CD4-positive, alpha-beta T cell treated with Interleukin-4 for 1 hour (primary cell): ENCODE data around the gene NRGN.

Experiments used
- DNase-seq, 2 donors: peaks; one replicate each; pipeline ENCODE4 v3.0.0-alpha.2; 2020 to 2022

NRGN gene

GRCh38 chr11:124742555-124742954 lies 2.8 kb downstream of the NRGN start:
- no peak for DNase-seq

DNA sequence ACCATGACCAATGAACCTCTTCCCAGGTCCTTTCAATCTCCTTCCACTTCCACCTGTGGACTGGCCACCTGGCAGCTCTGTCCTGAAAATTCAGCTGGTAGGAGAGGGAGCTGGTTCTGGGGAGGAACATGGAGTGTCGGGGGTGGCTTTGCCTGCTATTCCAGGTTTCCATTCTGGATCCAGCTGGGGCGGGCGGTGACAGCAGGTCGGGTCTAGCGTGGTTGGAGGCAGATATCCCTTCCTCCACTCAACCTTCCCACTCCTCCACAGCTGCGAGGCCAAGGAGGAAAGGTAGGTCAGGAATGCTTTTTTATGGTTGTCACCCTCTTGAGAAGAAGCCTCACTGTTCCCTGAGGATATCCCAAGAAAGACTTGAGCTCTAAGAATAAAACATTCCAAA lies 3.3 kb downstream of the NRGN start:
- no peak for DNase-seq

DNA sequence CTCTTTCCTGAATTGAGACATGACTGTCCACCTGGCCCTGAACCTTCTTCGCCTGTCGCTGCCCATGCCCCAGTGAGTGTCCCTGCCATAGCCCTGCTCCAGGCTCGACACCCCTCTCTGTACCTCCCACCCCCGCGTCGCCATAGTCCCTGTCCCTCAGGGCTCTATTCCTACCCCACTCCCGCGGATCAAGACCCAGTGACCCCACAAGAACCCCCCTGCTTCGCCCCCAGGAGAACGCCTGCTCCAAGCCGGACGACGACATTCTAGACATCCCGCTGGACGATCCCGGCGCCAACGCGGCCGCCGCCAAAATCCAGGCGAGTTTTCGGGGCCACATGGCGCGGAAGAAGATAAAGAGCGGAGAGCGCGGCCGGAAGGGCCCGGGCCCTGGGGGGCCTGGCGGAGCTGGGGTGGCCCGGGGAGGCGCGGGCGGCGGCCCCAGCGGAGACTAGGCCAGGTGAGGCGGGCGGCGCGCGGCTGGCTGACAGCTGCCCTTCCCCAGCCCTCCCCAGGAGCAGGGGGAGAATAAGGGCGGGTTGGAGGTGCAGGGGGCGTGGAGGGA lies 5.6 kb downstream of the NRGN start:
- DNase-seq = no peak

DNA sequence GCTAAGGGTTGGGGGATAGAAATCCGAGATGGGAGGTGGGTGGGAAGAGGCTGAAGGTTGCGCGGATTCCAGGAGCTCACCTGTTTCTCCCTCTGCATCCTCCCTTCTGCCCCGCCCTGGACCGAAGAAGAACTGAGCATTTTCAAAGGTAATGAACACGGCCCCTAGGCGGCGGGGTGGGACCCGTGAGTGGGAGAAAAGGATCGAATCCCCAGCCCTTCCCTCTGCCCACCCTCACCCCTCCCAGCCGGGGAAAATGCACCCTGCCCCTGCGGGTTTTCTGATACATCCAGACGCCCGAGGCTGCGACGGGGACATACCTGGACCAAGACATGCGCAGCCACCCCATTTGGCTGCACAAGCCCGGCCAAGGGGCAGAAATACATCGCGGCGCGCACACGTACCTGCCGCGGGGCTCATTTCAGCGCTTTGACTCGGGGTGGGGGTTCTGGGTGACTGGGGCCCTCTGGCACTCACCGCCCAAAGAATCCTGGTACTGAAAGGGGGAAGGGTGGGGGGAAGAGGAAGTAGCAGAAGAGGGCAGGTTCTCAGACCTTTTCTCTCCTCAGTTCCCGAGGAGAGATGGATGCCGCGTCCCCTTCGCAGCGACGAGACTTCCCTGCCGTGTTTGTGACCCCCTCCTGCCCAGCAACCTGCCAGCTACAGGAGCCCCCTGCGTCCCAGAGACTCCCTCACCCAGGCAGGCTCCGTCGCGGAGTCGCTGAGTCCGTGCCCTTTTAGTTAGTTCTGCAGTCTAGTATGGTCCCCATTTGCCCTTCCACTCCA lies 6.3 kb downstream of the NRGN start:
- DNase-seq = peak; percentile 26 to 37

DNA sequence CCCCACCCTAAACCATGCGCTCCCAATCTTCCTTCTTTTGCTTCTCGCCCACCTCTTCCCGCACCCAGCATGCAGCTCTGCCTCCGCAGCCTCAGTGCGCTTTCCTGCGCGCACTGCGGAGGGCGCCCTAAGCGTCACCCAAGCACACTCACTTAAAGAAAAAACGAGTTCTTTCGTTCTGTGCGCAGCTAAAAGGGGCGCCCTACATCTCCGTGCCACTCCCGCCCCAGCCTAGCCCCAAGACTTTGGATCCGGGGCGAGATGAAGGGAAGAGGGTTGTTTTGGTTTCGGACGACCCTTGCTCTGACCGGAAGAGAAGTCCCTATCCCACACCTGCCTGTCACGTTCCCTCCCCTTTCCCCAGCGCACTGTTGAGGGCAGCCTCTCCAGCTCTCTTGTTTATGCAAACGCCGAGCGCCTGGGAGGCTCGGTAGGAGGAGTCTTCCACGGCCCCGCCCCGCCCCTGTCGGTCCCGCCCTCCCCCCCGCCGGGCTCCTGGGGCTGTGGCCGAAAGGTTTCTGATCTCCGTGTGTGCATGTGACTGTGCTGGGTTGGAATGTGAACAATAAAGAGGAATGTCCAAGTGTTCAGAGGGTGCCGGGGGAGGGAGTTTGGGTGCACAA lies 7.0 kb downstream of the NRGN start:
- peak; percentile 84 to 85 for DNase-seq

DNA sequence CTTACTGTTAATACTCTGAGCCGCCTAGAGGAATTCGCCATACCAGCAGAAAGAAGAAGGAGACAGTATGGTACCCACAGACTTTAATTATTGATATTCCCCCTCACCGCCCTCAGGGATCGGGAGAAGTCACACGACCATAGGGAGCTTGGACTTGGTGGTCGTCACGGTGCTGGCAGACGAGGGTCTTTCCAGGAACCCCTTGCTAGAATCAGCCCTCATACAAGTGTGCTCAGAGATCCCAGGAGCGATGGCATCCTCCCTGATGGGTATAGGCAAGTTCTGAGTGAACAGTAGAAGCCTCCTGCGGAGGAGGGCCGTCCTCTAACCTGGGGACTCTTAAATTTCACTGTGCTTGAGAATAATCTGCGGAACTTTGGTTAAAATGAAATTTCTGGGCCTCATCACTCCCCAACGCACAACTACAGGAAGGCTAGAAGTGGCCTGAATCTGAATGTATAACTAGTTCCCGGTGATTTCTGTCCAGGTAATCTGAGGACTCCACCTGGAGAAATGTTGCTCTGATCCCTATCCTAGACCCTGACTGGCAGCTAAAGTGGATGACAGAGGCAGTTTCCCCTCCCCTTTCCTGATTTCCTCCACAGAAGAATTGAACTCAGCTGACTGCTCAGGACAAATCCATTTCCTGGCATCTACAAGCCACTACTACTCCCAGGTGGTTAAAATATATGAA lies 7.8 kb downstream of the NRGN start:
- DNase-seq = no peak

- DNase-seq = no peak
Observed at GRCh38 chr11:124748100-124748418, 8.3 kb downstream of the NRGN start.

DNA sequence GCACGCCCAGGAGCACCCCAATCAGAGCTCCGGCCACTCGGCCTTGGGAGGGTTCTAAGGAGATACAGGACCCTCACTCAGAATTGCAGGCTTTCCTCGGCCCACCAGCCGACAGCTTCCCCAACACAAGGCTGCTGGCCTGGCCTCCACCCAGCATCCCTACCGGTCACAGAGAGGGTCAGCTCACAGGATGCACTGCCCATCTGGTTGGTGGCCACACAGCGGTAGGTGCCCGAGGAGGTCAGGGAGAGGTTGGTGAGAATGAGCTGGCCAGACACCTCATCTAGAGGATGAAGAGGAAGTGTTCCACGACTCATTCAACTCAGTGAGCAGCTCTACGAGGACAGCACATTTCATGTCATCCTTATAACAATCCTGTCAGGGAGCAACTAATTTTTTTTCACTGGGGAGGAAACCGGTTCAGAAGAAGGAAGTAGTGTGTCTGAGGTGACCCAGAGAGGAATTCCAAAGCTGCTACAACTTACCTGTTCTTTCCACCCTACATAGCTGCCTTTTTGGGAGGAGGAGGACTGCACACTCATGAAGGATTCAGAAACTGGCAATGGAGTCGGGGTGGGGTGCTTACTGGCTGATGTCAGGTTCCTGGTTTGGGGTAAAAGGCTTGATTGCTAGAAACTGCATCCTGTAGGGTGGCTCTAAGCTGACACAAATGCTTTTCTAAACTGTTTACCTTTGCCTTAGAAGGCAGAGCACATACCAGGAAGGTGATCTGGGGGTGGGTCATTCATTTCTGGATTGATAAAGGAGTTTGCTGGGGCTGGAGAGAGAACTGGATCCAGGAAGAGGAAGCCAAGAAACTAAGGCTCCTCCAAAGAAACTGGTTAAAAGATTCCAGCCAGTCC lies 9.0 kb downstream of the NRGN start:
- DNase-seq = no peak

DNA sequence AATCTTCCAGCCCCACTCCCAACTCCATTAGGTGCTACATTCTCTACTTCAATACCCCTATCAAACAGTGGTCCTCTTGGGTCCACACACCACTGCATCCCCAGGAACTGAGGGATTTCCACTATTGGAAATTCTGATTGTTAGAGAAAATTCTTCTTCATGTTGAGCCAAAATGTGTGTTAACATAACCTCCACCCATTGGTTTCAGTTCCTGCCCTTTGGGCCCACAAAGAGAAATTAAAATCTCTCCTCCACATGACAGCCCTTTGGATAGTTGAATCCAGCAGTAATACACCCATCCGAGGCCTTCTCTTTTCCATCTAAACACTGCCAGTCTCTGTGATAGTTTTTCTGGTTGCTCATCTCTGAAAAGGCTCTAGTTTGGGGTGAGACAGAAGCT lies 10.2 kb downstream of the NRGN start:
- no peak for DNase-seq

DNA sequence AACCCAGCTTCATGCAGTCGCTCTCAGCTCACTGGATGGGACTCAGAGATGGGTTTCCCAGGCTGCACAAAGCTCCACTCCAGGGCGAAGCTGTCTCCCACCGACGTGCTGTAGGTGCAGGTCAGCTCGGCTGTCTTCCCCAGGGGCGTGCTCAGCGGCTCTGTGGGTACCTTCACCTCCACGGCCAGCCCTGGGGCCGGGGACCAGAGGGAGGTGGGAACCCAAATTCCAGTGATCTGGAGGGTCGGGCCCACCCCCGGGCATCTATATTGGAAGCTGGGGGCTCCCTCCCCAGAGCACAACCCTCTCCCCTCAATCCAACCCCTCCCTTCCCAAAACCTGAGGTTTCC lies 11.6 kb downstream of the NRGN start:
- DNase-seq = no peak

DNA sequence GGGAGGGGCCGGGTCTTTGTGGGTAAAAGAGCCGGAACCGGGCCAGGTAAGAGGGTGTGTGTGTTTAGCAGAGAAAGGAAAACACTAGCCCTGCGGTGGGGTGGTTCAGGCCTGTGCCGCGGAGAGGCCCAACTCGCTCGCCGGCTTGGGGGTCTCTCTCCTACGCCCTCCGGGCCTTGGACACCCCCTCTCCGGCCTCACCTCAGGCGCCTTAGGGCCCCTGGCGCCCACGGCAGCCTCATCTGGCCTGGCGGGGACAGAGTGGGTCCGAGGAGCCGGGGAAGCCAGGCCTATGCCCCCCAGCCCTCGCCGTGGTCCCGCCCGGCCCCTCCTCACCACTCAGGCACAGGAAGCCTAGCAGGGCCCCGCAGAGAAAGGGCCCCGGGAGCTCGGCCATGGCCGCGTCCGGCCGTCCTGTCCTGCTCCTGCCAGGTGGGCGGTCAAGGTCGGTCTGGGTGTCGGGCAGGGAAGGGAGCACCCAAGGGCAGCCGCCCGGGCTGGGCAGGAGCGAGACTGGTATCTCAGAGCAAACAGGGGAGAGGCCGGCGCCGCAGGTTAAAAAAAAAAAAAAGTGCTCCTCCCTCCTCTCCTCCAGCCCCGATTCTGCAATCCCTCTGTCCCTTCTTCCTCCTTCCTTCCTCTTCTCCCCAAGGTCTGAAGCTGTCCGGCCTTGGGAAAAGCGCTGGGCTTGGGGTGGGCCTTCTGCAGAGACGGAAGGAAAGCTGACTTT lies 12.2 kb downstream of the NRGN start, which contains the start of gene VSIG2:
Gene VSIG2 (minus strand): TSS at position 515 of the 730 bp plus-strand sequence. CDS start 118 bp downstream, at position 397.
- no peak for DNase-seq

GRCh38 chr11:124752471-124753102 lies 12.8 kb downstream of the NRGN start:
- DNase-seq = no peak

- DNase-seq = no peak
Observed at GRCh38 chr11:124753205-124753604, 13.5 kb downstream of the NRGN start.

- DNase-seq = no peak
Observed at GRCh38 chr11:124753624-124754023, 13.9 kb downstream of the NRGN start.

DNA sequence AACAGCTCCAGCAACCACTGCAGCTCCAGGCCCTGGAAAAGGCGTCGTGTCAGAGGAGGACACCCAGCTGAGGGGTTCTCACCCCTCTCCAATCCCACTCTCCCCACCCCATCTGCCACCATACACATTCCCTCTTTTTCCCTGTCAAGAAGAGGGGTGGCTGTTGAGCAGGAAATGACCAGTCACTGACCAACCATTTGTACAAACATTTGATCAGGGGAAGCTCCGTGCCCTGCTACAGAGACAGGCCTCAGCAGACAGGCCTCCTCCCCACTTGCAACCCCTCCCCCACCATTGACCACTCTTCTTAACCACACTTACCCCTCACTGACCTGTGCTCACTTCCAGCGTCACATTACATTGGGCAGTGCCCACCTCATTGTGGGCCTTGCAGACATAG lies 14.6 kb downstream of the NRGN start:
- no peak for DNase-seq

GRCh38 chr11:124754710-124755109 lies 15.0 kb downstream of the NRGN start:
- DNase-seq = no peak

DNA sequence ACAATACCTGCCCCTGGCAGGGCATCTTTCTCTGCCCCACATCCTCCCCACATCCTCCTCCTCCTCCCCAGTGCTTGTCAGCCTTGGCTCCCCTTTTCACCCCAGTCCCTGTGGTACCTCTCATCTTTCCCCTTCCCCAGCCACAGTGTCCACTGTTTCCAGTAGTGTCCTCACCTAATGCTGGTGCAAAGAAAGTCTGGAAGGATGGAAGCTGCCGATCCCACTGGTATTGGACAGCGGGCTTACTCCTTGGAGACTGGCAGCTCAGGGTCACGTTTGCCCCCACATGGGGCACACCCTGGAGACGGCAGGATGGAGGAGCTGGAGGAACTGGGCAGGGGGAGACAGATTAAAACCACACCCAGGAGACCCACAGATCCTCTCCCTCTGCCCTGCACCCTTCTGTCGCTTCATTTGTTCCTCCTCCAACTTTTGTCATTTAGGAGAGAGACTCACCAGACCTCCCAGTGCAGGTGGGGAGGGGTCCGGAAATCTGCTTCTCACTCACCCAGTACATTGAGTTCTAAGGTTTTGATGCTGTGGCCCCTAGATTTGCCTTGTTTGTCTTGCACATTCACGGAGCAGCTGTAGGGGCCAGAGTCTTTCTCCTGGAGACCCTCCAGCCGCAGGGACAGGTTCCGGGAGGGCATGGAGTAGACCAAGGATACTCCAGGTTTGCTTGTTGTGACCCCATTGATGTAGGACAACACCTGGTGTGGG lies 16.5 kb downstream of the NRGN start:
- no peak for DNase-seq

- DNase-seq = no peak
Observed at GRCh38 chr11:124756753-124757227, 17.0 kb downstream of the NRGN start.

DNA sequence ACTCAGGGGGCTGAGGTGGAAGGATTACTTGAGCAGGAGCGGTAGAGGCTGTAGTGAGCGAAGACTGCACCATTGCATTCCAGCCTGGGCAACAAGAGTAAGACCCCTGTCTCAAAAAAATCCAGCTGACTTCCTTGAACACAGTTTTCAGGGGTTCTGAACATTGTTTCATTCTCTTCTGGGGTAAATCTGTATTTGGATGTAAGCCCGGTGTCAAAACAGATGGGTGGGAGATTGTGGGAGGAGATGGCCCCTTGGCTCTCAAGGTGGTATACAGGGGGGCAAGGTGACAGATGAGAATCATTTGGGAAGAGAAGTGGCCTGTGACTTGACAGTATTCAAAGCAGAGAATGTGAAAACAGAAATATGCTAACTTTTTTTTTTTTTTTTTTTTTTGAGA lies 17.6 kb downstream of the NRGN start:
- no peak for DNase-seq

DNA sequence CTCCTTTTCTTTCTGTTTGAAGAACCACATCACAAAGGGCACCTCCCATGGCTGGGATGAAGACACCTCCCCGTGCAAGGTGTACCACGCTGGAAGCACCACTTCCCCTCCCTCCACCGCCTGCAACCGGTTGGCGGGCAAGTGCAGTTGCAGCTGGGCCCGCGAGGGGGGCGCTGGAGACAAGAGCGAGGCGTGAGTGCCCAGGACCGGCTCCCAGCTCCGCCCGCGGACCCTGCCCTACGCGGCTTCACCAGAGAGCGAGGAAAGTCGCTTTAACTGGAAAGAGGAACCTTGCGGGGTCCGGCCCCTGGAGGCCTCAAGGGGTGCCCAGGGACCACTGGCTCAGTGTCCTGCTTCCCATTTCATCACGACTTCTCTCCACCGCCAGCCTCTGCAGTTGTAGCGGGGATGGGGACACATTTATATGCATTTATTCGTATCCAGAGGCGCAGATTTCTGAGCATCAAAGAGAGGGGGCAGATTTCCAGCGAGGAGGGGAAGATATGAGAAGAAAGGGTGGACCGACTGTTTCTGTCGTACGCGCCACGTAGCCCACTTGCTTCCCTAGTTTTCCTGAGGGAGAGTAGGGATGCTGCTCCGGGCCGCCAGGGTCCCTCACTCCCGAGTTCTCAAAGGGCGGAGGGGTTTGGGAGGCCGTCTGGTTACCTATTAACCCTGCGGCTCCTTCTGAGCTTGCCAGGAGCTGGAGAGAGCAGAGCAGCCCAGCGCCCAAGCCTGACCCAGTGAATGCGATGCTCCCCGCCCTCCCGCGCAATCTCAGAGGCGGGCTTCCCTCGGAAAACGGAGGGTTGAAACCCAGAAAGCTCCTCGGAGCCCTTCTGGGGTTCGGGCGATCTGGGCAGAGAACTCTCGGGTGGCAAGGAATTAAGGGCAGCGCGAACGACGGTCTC lies 18.9 kb downstream of the NRGN start:
- DNase-seq = peak; percentile 67 to 78
